HG03103 (cell line): Measurements from ENCODE around the gene RBM47.
"Not testable (repeated sequence)": the region's sequence is repeated elsewhere in the genome, so short reads cannot be mapped to it uniquely, and the experiment has no call there.

Source experiments
- ATAC-seq: cut with Tn5 transposase; IDR thresholded peaks from one replicate; pipeline ENCODE4 v1.9.1; 2021; ENCODE audit warnings: low read depth; ENCODE audit not compliant: unreplicated experiment

The RBM47 gene

GRCh38 chr4:40570348-40571077, 59.2 kb downstream of the RBM47 start:
- no peak for ATAC-seq

GRCh38 chr4:40564815-40565483, 64.7 kb downstream of the RBM47 start:
- ATAC-seq, result no peak

- ATAC-seq, result no peak
Measured at GRCh38 chr4:40564004-40564403, 65.7 kb downstream of the RBM47 start.

GRCh38 chr4:40563401-40563800, 66.3 kb downstream of the RBM47 start:
- ATAC-seq, result no peak

- no peak for ATAC-seq
Measured at GRCh38 chr4:40562681-40563080, 67.0 kb downstream of the RBM47 start.

- ATAC-seq, result no peak
Measured at GRCh38 chr4:40562208-40562607, 67.5 kb downstream of the RBM47 start.

GRCh38 chr4:40561543-40562177, 68.0 kb downstream of the RBM47 start:
- ATAC-seq, result not testable (repeated sequence)

GRCh38 chr4:40559585-40560465, 69.8 kb downstream of the RBM47 start:
- ATAC-seq, result no peak

- no peak for ATAC-seq
Measured at GRCh38 chr4:40557736-40558135, 71.9 kb downstream of the RBM47 start.

GRCh38 chr4:40555176-40555900, 74.3 kb downstream of the RBM47 start:
- ATAC-seq, result no peak

- ATAC-seq, result not testable (repeated sequence)
Measured at GRCh38 chr4:40554641-40555040, 75.0 kb downstream of the RBM47 start.

GRCh38 chr4:40553995-40554394, 75.7 kb downstream of the RBM47 start:
- no peak for ATAC-seq

- no peak for ATAC-seq
Measured at GRCh38 chr4:40552536-40552935, 77.1 kb downstream of the RBM47 start.

GRCh38 chr4:40551568-40552136, 78.0 kb downstream of the RBM47 start:
- not testable (repeated sequence) for ATAC-seq

- ATAC-seq, result peak; percentile 64
Measured at GRCh38 chr4:40550948-40551462, 78.7 kb downstream of the RBM47 start.

GRCh38 chr4:40550196-40550595, 79.5 kb downstream of the RBM47 start:
- ATAC-seq, result no peak

GRCh38 chr4:40548256-40548655, 81.4 kb downstream of the RBM47 start:
- no peak for ATAC-seq

- no peak for ATAC-seq
Measured at GRCh38 chr4:40547789-40548132, 81.9 kb downstream of the RBM47 start.

- ATAC-seq, result no peak
Measured at GRCh38 chr4:40546969-40547788, 82.5 kb downstream of the RBM47 start.
